HCT116 (cell line): ENCODE results near the gene RNF166. TPM values are rescaled to one million over a fixed set of nuclear protein-coding genes. Genes with fewer than 3 reads are reported as not detected.

Source experiments
- ATAC-seq: fragments of 200-7000 bp; cut with Tn5 transposase; 2 replicates; pipeline ENCODE4 v1.9.1; 2020; ENCODE audit warnings: mild to moderate bottlenecking, moderate library complexity
- BruUV-seq: library from RNA; stranded (reverse); fragments of 400-500 nt; replicated peaks from 2 replicates; lab custom pipeline; 2021; lab: Mats Ljungman, UMichigan
- CTCF ChIA-PET: fragments of 300-600 bp; sonication (Branson Sonifier 250); formaldehyde crosslinking; loops from one replicate; lab custom pipeline; 2021; ENCODE audit warnings: antibody characterized with exemption; lab: Charles Lee
- POLR2A ChIA-PET: fragments of 300-600, 350-600 bp; sonication (Branson Sonifier 250); formaldehyde crosslinking; loops from one replicate; lab custom pipeline; 2021; ENCODE audit warnings: antibody characterized with exemption; lab: Charles Lee
- RAD21 ChIA-PET, 2 experiments: fragments of 300-600 bp; sonication (Branson Sonifier 250); formaldehyde crosslinking; loops; one replicate each; lab custom pipeline; 2023; ENCODE audit warnings: low total read pairs in 2 of 2; ENCODE audit not compliant: uncharacterized antibody in 2 of 2, unreplicated experiment in 2 of 2, low non-redundant PET in 1 of 2; lab: Charles Lee
- DNase-seq: peaks from one replicate; pipeline ENCODE4 v3.0.0-alpha.2; 2010; ENCODE audit warnings: low read depth, low spot score
- H2AFZ ChIP-seq: fragments of 200-600 bp; shearing (Covaris generic), sonication (generic); 2 replicates; pipeline ENCODE4 v1.6.1; 2017; ENCODE audit warnings: low read depth, mixed run types, mixed read lengths, antibody characterized with exemption, low read length; ENCODE audit not compliant: poor library complexity, severe bottlenecking
- H3K27ac ChIP-seq: 2 replicates; pipeline ENCODE4 v1.5.1; 2012; ENCODE audit warnings: low read depth, low read length
- H3K27me3 ChIP-seq: fragments of 200-600 bp; sonication (generic); 2 replicates; pipeline ENCODE4 v1.6.1; 2016; ENCODE audit warnings: mixed run types, low read length, mixed read lengths; ENCODE audit not compliant: insufficient read depth
- H3K36me3 ChIP-seq, 2 experiments: fragments of 200-500 bp in 1 of 2; fragments of 200-600 bp in 1 of 2; sonication (Bioruptor generic) in 1 of 2; sonication (generic) in 1 of 2; 2 replicates each; pipeline versions ENCODE4 v1.5.1 to v1.6.1; 2014 to 2016; ENCODE audit warnings: low read length in 2 of 2, inconsistent platforms in 1 of 2, mixed read lengths in 1 of 2, mixed run types in 1 of 2; ENCODE audit not compliant: insufficient read depth in 2 of 2, control insufficient read depth in 1 of 2
- H3K4me1 ChIP-seq, 2 experiments: fragments of 200-600 bp in 1 of 2; sonication (generic) in 1 of 2; 2 replicates each; pipeline versions ENCODE4 v1.5.1 to v1.6.1; 2012 to 2017; ENCODE audit warnings: low read length in 2 of 2, inconsistent platforms in 1 of 2, mild to moderate bottlenecking in 1 of 2, mixed read lengths in 1 of 2, mixed run types in 1 of 2, moderate library complexity in 1 of 2; ENCODE audit not compliant: insufficient read depth in 2 of 2, control insufficient read depth in 1 of 2
- H3K4me2 ChIP-seq: fragments of 200-600 bp; sonication (generic); 2 replicates; pipeline ENCODE4 v1.6.1; 2017; ENCODE audit warnings: mixed run types, low read length, mixed read lengths
- H3K4me3 ChIP-seq, 2 experiments: fragments of 200-600 bp in 1 of 2; sonication (generic) in 1 of 2; replicated peaks in 1 of 2; 2 replicates each; pipeline ENCODE4 v1.5.1; 2011 to 2016; ENCODE audit warnings: low read length in 2 of 2, control low read depth in 1 of 2, low read depth in 1 of 2, mild to moderate bottlenecking in 1 of 2, mixed read lengths in 1 of 2, mixed run types in 1 of 2
- H3K79me2 ChIP-seq: fragments of 200-600 bp; sonication (generic); 2 replicates; pipeline ENCODE4 v1.6.1; 2017; ENCODE audit warnings: mild to moderate bottlenecking, mixed run types, low read length, moderate library complexity, mixed read lengths; ENCODE audit not compliant: insufficient read depth
- H3K9ac ChIP-seq: fragments of 200-600 bp; sonication (generic); 2 replicates; pipeline ENCODE4 v1.6.1; 2016; ENCODE audit warnings: low read length, mixed read lengths
- H3K9me2 ChIP-seq: fragments of 200-600 bp; sonication (generic), shearing (Covaris generic); 2 replicates; pipeline ENCODE4 v1.6.1; 2017; ENCODE audit warnings: mixed run types, mild to moderate bottlenecking, moderate library complexity; ENCODE audit not compliant: insufficient read depth
- H3K9me3 ChIP-seq, 2 experiments: fragments of 200-500 bp in 1 of 2; fragments of 200-600 bp in 1 of 2; sonication (Bioruptor generic) in 1 of 2; sonication (generic) in 1 of 2; 2 replicates each; pipeline ENCODE4 v1.6.1; 2014 to 2017; ENCODE audit warnings: low read length in 2 of 2, mixed read lengths in 2 of 2, inconsistent platforms in 1 of 2, low read depth in 1 of 2, mild to moderate bottlenecking in 1 of 2, mixed run types in 1 of 2, moderate library complexity in 1 of 2; ENCODE audit not compliant: control insufficient read depth in 1 of 2, insufficient read depth in 1 of 2
- H4K20me1 ChIP-seq: fragments of 200-600 bp; sonication (generic), shearing (Covaris generic); 2 replicates; pipeline ENCODE4 v1.6.1; 2017; ENCODE audit warnings: mixed run types, mild to moderate bottlenecking, moderate library complexity; ENCODE audit not compliant: insufficient read depth
- CBX3 ChIP-seq: IDR thresholded peaks from 2 replicates; pipeline ENCODE4 v1.6.1; 2012; ENCODE audit warnings: low read depth
- EZH2 ChIP-seq: fragments of 200-600 bp; sonication (generic); IDR thresholded peaks from 2 replicates; pipeline ENCODE4 v1.6.1; 2017; ENCODE audit warnings: antibody characterized with exemption, mixed run types
- EZH2phosphoT487 ChIP-seq: fragments of 200-600 bp; IDR thresholded peaks from 2 replicates; pipeline ENCODE4 v1.6.1; 2018; ENCODE audit warnings: antibody characterized with exemption, borderline replicate concordance
- POLR2A ChIP-seq: IDR thresholded peaks from 2 replicates; pipeline ENCODE4 v1.7.0; 2011; ENCODE audit warnings: borderline replicate concordance; ENCODE audit not compliant: insufficient read depth, insufficient read length; ENCODE audit errors: extremely low read depth
- POLR2AphosphoS5 ChIP-seq: IDR thresholded peaks from 2 replicates; pipeline ENCODE4 v1.6.1; 2011; ENCODE audit warnings: mild to moderate bottlenecking, low read depth, low read length, moderate library complexity
- SRF ChIP-seq: IDR thresholded peaks from 2 replicates; pipeline ENCODE4 v1.6.1; 2012; ENCODE audit warnings: low read depth
- TCF7L2 ChIP-seq: IDR thresholded peaks from 2 replicates; pipeline ENCODE4 v1.7.0; 2011; ENCODE audit warnings: borderline replicate concordance, inconsistent platforms; ENCODE audit not compliant: insufficient read depth, insufficient read length; ENCODE audit errors: extremely low read depth
- YY1 ChIP-seq: IDR thresholded peaks from 2 replicates; pipeline ENCODE4 v1.6.1; 2011; ENCODE audit warnings: low read length, low read depth, moderate library complexity, mild to moderate bottlenecking; ENCODE audit not compliant: insufficient replicate concordance; ENCODE audit errors: extremely low read depth
- ZNF274 ChIP-seq: fragments of 200-500 bp; sonication (Bioruptor generic); IDR thresholded peaks from 2 replicates; pipeline ENCODE4 v1.6.1; 2014; ENCODE audit warnings: mild to moderate bottlenecking, low read depth, low read length, inconsistent platforms
- intact Hi-C: fragments of 100-400 bp; cut with micrococcal nuclease; formaldehyde crosslinking; loops from 2 replicates; pipeline ENCODE4 v1.10.0; 2022
- total RNA-seq: library from RNA; stranded (reverse); gene quantifications from one replicate; pipeline ENCODE4 v1.2.1, GENCODE V29; 2021; ENCODE audit not compliant: unreplicated experiment
- TF ChIP-seq, protein P1 (sequence below): IDR thresholded peaks from 2 replicates; pipeline ENCODE4 v1.6.1; 2011; ENCODE audit warnings: mild to moderate bottlenecking, low read length, moderate library complexity; ENCODE audit not compliant: insufficient replicate concordance; ENCODE audit errors: extremely low read depth
- TF ChIP-seq, protein P2 (sequence below): IDR thresholded peaks from 2 replicates; pipeline ENCODE4 v1.6.1; 2012
- TF ChIP-seq, protein P3 (sequence below): IDR thresholded peaks from 2 replicates; pipeline ENCODE4 v1.6.1; 2012

Gene RNF166
- total RNA-seq, 1 experiment from 2014 or later: 39.4 TPM

DNA sequence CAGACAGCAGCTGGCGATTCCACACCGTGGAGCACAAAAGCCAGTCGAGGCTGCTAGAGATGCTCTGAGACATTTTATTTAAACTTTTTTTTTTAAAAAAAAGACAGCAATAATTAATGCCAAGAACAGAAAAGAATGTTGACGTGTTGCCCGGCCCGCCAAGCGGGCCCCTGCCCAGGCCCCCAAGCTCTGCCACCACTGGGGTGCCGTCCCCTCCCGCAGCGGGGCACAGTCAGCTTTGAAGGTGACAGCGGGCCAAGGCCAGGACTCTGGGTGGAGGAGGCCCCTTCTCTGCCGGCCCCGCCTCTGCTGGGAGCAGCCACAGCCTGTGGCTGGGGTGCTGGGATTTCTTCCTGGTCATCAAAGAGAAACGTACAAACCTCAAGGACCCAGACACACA lies 9.8 kb downstream of the RNF166 start:
- H3K79me2 ChIP-seq: no peaks in the 10 kb centered on the region
- no peak overlapping the region for H2AFZ ChIP-seq
- no peak overlapping the region for H3K9ac ChIP-seq
- BruUV-seq: no TSS peak
- ChIA-PET RAD21 (no interaction called here), CTCF (no interaction called here), POLR2A (no interaction called here)
- H3K9me3 ChIP-seq: no peaks in the 10 kb centered on the region
- H3K4me2 ChIP-seq: no peak overlapping the region
- ATAC-seq (no peak), DNase-seq (no peak)
- intact Hi-C loops: no loop called here
- H3K4me1 ChIP-seq: no peaks in the 10 kb centered on the region
- H4K20me1 ChIP-seq: no peaks in the 10 kb centered on the region
- H3K36me3 ChIP-seq: peaks cover 2 to 3% of the 10 kb centered on the region in 2 experiments; a peak in 1 of 4 replicates
- H3K9me2 ChIP-seq: no peaks in the 10 kb centered on the region
- TF ChIP-seq EZH2phosphoT487 (no peak), ZNF274 (no peak), CBX3 (no peak), POLR2A (no peak), POLR2AphosphoS5 (no peak), SRF (no peak)
- TF ChIP-seq, protein P1, sequence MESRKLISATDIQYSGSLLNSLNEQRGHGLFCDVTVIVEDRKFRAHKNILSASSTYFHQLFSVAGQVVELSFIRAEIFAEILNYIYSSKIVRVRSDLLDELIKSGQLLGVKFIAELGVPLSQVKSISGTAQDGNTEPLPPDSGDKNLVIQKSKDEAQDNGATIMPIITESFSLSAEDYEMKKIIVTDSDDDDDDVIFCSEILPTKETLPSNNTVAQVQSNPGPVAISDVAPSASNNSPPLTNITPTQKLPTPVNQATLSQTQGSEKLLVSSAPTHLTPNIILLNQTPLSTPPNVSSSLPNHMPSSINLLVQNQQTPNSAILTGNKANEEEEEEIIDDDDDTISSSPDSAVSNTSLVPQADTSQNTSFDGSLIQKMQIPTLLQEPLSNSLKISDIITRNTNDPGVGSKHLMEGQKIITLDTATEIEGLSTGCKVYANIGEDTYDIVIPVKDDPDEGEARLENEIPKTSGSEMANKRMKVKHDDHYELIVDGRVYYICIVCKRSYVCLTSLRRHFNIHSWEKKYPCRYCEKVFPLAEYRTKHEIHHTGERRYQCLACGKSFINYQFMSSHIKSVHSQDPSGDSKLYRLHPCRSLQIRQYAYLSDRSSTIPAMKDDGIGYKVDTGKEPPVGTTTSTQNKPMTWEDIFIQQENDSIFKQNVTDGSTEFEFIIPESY: no peak
- H3K4me3 ChIP-seq: no peak overlapping the region
- no peak overlapping the region for H3K27ac ChIP-seq
- no peaks in the 10 kb centered on the region for H3K27me3 ChIP-seq

DNA sequence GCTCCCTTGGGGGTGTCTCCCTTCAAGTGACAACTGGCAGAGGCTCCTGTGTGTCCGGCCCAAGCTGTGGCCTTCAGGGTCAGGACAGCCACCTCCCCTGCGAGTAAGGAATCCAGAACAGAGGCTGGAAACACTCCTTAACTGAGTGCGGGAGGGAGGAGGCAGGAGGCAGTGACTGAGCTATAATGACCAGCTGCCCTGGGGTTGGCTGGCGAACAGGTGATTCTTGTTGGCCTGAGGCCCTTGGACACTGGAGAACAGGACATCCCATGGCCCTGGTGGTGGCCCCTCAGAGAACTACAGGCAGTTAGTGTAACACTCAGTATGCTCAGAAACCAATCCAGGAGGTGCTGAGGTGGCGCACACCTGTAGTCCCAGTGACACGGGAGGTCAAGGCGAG lies 10.5 kb downstream of the RNF166 start:
- RAD21 ChIA-PET: no interaction called here
- CTCF ChIA-PET: no interaction called here
- TF ChIP-seq TCF7L2 (no peak), EZH2 (no peak), POLR2AphosphoS5 (no peak), ZNF274 (no peak), YY1 (no peak)
- TF ChIP-seq, protein P2, sequence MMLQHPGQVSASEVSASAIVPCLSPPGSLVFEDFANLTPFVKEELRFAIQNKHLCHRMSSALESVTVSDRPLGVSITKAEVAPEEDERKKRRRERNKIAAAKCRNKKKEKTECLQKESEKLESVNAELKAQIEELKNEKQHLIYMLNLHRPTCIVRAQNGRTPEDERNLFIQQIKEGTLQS: no peak
- TF ChIP-seq, protein P1: no peak
- TF ChIP-seq, protein P3, sequence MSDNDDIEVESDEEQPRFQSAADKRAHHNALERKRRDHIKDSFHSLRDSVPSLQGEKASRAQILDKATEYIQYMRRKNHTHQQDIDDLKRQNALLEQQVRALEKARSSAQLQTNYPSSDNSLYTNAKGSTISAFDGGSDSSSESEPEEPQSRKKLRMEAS: no peak

More for the DNA sequence above, 10.5 kb downstream of the RNF166 start:
- POLR2A ChIA-PET: no interaction called here
- H3K9ac ChIP-seq: no peak overlapping the region
- no peaks in the 10 kb centered on the region for H3K79me2 ChIP-seq
- no TSS peak for BruUV-seq
- H3K9me2 ChIP-seq: no peaks in the 10 kb centered on the region
- ATAC-seq (no peak), DNase-seq (no peak)
- no peaks in the 10 kb centered on the region for H4K20me1 ChIP-seq
- H3K4me1 ChIP-seq: no peaks in the 10 kb centered on the region
- no peak overlapping the region for H3K4me3 ChIP-seq
- no peaks in the 10 kb centered on the region for H3K27me3 ChIP-seq
- no peak overlapping the region for H2AFZ ChIP-seq
- no peak overlapping the region for H3K27ac ChIP-seq
- H3K9me3 ChIP-seq: no peaks in the 10 kb centered on the region
- H3K4me2 ChIP-seq: no peak overlapping the region
- intact Hi-C loops: no loop called here
- peaks cover 2 to 3% of the 10 kb centered on the region in 2 experiments; a peak in 1 of 4 replicates for H3K36me3 ChIP-seq
